Hepatocyte (in vitro differentiated cells): ENCODE results near the gene TDRD10.

Experiments
- CTCF ChIP-seq: fragments of 200-600 bp; sonication (generic); IDR thresholded peaks from 2 replicates; pipeline ENCODE4 v1.5.1; 2016; ENCODE audit warnings: antibody characterized with exemption, mild to moderate bottlenecking; ENCODE audit not compliant: poor library complexity
- EZH2 ChIP-seq: fragments of 200-600 bp; sonication (generic); IDR thresholded peaks from 2 replicates; pipeline ENCODE4 v1.6.1; 2016; ENCODE audit warnings: antibody characterized with exemption, mild to moderate bottlenecking, borderline replicate concordance

DNA sequence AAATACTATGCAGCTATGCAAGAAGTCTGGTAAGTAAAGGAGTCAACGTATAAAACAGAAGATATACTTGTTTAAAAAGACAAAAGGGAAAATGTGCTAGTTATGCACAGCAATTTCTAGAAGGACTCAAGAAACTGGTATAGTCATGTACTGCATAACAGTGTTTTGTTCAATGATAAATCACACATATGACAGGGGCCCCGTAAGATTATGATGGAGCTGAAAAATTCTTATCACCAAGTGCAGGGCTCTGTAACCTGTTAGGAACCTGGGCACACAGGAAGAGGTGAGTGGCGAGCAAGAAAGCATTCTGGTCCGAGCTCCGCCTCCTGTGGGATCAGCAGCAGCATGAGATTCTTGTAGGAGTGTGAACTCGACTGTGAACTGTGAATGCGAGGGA lies 92.8 kb downstream of the TDRD10 start:
- no peak for TF ChIP-seq CTCF
- no peak for TF ChIP-seq EZH2
